ENCODE data around the gene GPS1.

- TF ChIP-seq REST (IDR thresholded peaks at IDR 0.05; ENCODE audit: insufficient read depth in 1 of 2, low read depth in 2 of 2, low read length in 2 of 2) = no peak
- no peak for TF ChIP-seq SIN3A (IDR thresholded peaks at IDR 0.05; ENCODE audit: borderline replicate concordance, insufficient read depth, low read length)
- no peak for TF ChIP-seq POLR2AphosphoS5 (IDR thresholded peaks at IDR 0.05; ENCODE audit: low read depth, low read length)
Measured at GRCh38 chr17:82106688-82107305, 55.1 kb downstream of the GPS1 start.
